ENCODE data around the gene MADD.

The MADD gene

GRCh38 chr11:47355283-47356128, 85.6 kb downstream of the MADD start:
- no peak for TF ChIP-seq POLR2AphosphoS5 (IDR thresholded peaks at IDR 0.05; ENCODE audit: low read depth, low read length)
- TF ChIP-seq TAF1 (IDR thresholded peaks at IDR 0.05; ENCODE audit: borderline replicate concordance, insufficient read depth, low read length) = no peak
- TF ChIP-seq SIN3A (IDR thresholded peaks at IDR 0.05; ENCODE audit: borderline replicate concordance, insufficient read depth, low read length) = no peak
- TF ChIP-seq FOXP2 (optimal IDR thresholded peaks at IDR 0.05; ENCODE audit: borderline replicate concordance, extremely low read depth, extremely low read length, insufficient read depth) = peak; percentile 95
- TF ChIP-seq REST (IDR thresholded peaks at IDR 0.05; ENCODE audit: insufficient read depth in 1 of 2, low read depth in 2 of 2, low read length in 2 of 2) = 0 out of 4 replicates have a peak, but pooled peaks of 1 of the 2 experiments have one; percentile 30

- no peak for TF ChIP-seq TAF1 (IDR thresholded peaks at IDR 0.05; ENCODE audit: borderline replicate concordance, insufficient read depth, low read length)
- no peak for TF ChIP-seq SIN3A (IDR thresholded peaks at IDR 0.05; ENCODE audit: borderline replicate concordance, insufficient read depth, low read length)
Measured at GRCh38 chr11:47356129-47356997, 86.4 kb downstream of the MADD start.

GRCh38 chr11:47356998-47357329, 87.0 kb downstream of the MADD start:
- TF ChIP-seq FOXP2 (optimal IDR thresholded peaks at IDR 0.05; ENCODE audit: borderline replicate concordance, extremely low read depth, extremely low read length, insufficient read depth) = no peak
- TF ChIP-seq POLR2AphosphoS5 (IDR thresholded peaks at IDR 0.05; ENCODE audit: low read depth, low read length) = no peak
- TF ChIP-seq SIN3A (IDR thresholded peaks at IDR 0.05; ENCODE audit: borderline replicate concordance, insufficient read depth, low read length) = no peak
- no peak for TF ChIP-seq TAF1 (IDR thresholded peaks at IDR 0.05; ENCODE audit: borderline replicate concordance, insufficient read depth, low read length)
- no peak for TF ChIP-seq REST (IDR thresholded peaks at IDR 0.05; ENCODE audit: insufficient read depth in 1 of 2, low read depth in 2 of 2, low read length in 2 of 2)

GRCh38 chr11:47357985-47358730, 88.2 kb downstream of the MADD start:
- TF ChIP-seq SIN3A (IDR thresholded peaks at IDR 0.05; ENCODE audit: borderline replicate concordance, insufficient read depth, low read length) (no peak), POLR2AphosphoS5 (IDR thresholded peaks at IDR 0.05; ENCODE audit: low read depth, low read length) (no peak), TAF1 (IDR thresholded peaks at IDR 0.05; ENCODE audit: borderline replicate concordance, insufficient read depth, low read length) (no peak), REST (IDR thresholded peaks at IDR 0.05; ENCODE audit: insufficient read depth in 1 of 2, low read depth in 2 of 2, low read length in 2 of 2) (no peak), FOXP2 (optimal IDR thresholded peaks at IDR 0.05; ENCODE audit: borderline replicate concordance, extremely low read depth, extremely low read length, insufficient read depth) (no peak)

GRCh38 chr11:47358731-47359051, 88.8 kb downstream of the MADD start:
- TF ChIP-seq SIN3A (IDR thresholded peaks at IDR 0.05; ENCODE audit: borderline replicate concordance, insufficient read depth, low read length) (no peak), REST (IDR thresholded peaks at IDR 0.05; ENCODE audit: insufficient read depth in 1 of 2, low read depth in 2 of 2, low read length in 2 of 2) (no peak), FOXP2 (optimal IDR thresholded peaks at IDR 0.05; ENCODE audit: borderline replicate concordance, extremely low read depth, extremely low read length, insufficient read depth) (no peak), POLR2AphosphoS5 (IDR thresholded peaks at IDR 0.05; ENCODE audit: low read depth, low read length) (no peak), TAF1 (IDR thresholded peaks at IDR 0.05; ENCODE audit: borderline replicate concordance, insufficient read depth, low read length) (no peak)
